ENCODE measurements around the gene CELF3.
"Not testable (repeated sequence)": the region's sequence is repeated elsewhere in the genome, so short reads cannot be mapped to it uniquely, and the experiment has no call there.

Gene CELF3

DNA sequence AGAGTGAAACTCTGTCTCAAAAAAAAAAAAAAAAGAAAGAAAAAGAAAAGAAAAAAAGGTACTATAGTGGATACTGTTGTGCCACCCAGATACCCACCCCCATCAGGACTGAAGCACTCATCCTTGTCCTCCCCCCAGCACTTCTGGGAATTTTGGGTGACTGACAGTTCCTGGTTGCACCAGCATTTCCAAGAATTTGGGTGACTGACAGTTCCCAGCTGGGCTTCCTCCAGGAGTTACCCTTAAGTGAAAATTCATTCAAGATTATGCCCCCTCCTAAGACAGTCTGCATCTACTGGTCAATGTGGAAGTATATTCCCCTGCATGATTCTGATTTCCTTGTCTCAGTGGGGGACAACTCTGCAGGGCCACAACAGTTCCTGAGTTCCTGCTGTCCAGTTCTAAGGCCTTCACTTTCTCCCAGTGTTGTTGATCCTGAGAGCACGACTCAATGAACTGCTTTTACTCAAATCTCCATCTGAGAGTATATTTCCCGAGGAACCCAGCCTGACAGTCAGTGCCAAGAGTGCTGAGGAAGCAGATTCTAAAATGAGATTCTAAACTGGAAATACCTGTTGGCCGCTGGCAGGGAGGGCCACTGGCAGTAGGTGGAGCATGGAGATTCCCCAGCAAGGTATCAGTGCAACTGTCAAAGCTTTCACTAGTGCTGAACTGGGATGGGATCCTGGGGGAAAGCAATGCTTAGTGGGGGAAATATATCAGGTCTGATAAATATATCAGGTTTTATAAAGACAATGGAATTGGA is 23.2 kb upstream of the CELF3 start:
- no peak overlapping the region for H3K18ac ChIP-seq (ENCODE audit: low read depth in 1 of 2, low read length in 2 of 2)
- no peak overlapping the region for H3K27ac ChIP-seq (ENCODE audit: low read length, poor library complexity, severe bottlenecking)
- no peak overlapping the region for H2BK12ac ChIP-seq (ENCODE audit: low read length in 2 of 2)
- H3K9me3 ChIP-seq (ENCODE audit: control insufficient read depth, low read length) = peaks cover 6% of the 10 kb centered on the region
- H2BK15ac ChIP-seq (ENCODE audit: low read depth, poor library complexity, severe bottlenecking) = no peak overlapping the region
- H3K4me1 ChIP-seq (ENCODE audit: control insufficient read depth, insufficient read depth, low read depth, low read length) = no peaks in the 10 kb centered on the region
- H3K9ac ChIP-seq (ENCODE audit: low read length) = no peak overlapping the region
- H2BK120ac ChIP-seq (ENCODE audit: low read depth, low read length) = no peak overlapping the region
- no peak for DNase-seq
- no peak overlapping the region for H4K91ac ChIP-seq (ENCODE audit: low read length)
- H3K79me1 ChIP-seq (replicated peaks; ENCODE audit: low read length, poor library complexity, severe bottlenecking) = no peaks in the 10 kb centered on the region
- 75% methylated on average over 3 of the region's 3 CpGs for WGBS
- no peak overlapping the region for H3K14ac ChIP-seq (ENCODE audit: low read length in 2 of 2)
- no peak overlapping the region for H2BK5ac ChIP-seq (ENCODE audit: low read depth, low read length, poor library complexity, severe bottlenecking)
- no peaks in the 10 kb centered on the region for H3K36me3 ChIP-seq (ENCODE audit: control insufficient read depth in 1 of 2, insufficient read depth in 2 of 2, low read depth in 1 of 2, low read length in 2 of 2)
- peaks cover 0 to 17% of the 10 kb centered on the region in 2 experiments for H3K27me3 ChIP-seq (ENCODE audit: control insufficient read depth in 1 of 2, insufficient read depth in 1 of 2, low read length in 2 of 2)
- no peak overlapping the region for H4K8ac ChIP-seq (ENCODE audit: low read length)
- H3K4me2 ChIP-seq (ENCODE audit: low read length, poor library complexity, severe bottlenecking) = no peak overlapping the region
- no peak overlapping the region for H3K23ac ChIP-seq (ENCODE audit: low read length in 2 of 2)
- no peak overlapping the region for H2AFZ ChIP-seq (ENCODE audit: low read depth, low read length)
- H2AK5ac ChIP-seq (ENCODE audit: low read length, severe bottlenecking) = no peak overlapping the region
- H3K4ac ChIP-seq (ENCODE audit: low read depth in 1 of 2, low read length in 2 of 2) = no peak overlapping the region
- no peak overlapping the region for H3K4me3 ChIP-seq (ENCODE audit: insufficient read depth in 1 of 2, low read depth in 1 of 2, low read length in 2 of 2)

DNA sequence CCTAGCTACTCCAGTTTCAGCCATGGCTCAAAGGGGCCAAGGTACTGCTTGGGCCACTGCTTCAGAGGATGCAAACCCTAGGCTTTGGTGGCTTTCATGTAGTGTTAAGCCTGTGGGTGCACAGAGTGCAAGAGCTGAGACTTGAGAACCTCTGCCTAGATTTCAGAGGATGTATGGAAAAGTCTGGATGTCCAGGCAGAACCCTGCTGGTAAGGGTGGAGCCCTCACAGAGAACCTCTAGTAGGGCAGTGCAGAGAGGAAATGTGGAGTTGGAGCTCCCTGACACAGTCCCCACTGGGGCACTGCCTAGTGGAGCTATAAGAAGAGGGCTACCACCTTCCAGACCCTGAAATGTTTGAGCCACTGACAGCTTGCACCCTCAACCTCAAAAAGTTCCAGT is 20.9 kb upstream of the CELF3 start:
- peaks cover 6% of the 10 kb centered on the region for H3K9me3 ChIP-seq (ENCODE audit: control insufficient read depth, low read length)
- no peak overlapping the region for H4K8ac ChIP-seq (ENCODE audit: low read length)
- no peak overlapping the region for H2BK15ac ChIP-seq (ENCODE audit: low read depth, poor library complexity, severe bottlenecking)
- no peak overlapping the region for H3K9ac ChIP-seq (ENCODE audit: low read length)
- no peak overlapping the region for H3K18ac ChIP-seq (ENCODE audit: low read depth in 1 of 2, low read length in 2 of 2)
- DNase-seq = no peak
- no peak overlapping the region for H2AFZ ChIP-seq (ENCODE audit: low read depth, low read length)
- peaks cover 4 to 17% of the 10 kb centered on the region in 2 experiments for H3K27me3 ChIP-seq (ENCODE audit: control insufficient read depth in 1 of 2, insufficient read depth in 1 of 2, low read length in 2 of 2)
- no peaks in the 10 kb centered on the region for H3K4me1 ChIP-seq (ENCODE audit: control insufficient read depth, insufficient read depth, low read depth, low read length)
- H2BK12ac ChIP-seq (ENCODE audit: low read length in 2 of 2) = no peak overlapping the region
- no peak overlapping the region for H2BK5ac ChIP-seq (ENCODE audit: low read depth, low read length, poor library complexity, severe bottlenecking)
- no peaks in the 10 kb centered on the region for H3K36me3 ChIP-seq (ENCODE audit: control insufficient read depth in 1 of 2, insufficient read depth in 2 of 2, low read depth in 1 of 2, low read length in 2 of 2)
- H3K4ac ChIP-seq (ENCODE audit: low read depth in 1 of 2, low read length in 2 of 2) = no peak overlapping the region
- no peaks in the 10 kb centered on the region for H3K79me1 ChIP-seq (replicated peaks; ENCODE audit: low read length, poor library complexity, severe bottlenecking)
- no peak overlapping the region for H2BK120ac ChIP-seq (ENCODE audit: low read depth, low read length)
- H3K14ac ChIP-seq (ENCODE audit: low read length in 2 of 2) = no peak overlapping the region
- no peak overlapping the region for H4K91ac ChIP-seq (ENCODE audit: low read length)
- H2AK5ac ChIP-seq (ENCODE audit: low read length, severe bottlenecking) = no peak overlapping the region
- H3K4me3 ChIP-seq (ENCODE audit: insufficient read depth in 1 of 2, low read depth in 1 of 2, low read length in 2 of 2) = no peak overlapping the region
- H3K27ac ChIP-seq (ENCODE audit: low read length, poor library complexity, severe bottlenecking) = no peak overlapping the region
- no peak overlapping the region for H3K23ac ChIP-seq (ENCODE audit: low read length in 2 of 2)
- H3K4me2 ChIP-seq (ENCODE audit: low read length, poor library complexity, severe bottlenecking) = no peak overlapping the region

DNA sequence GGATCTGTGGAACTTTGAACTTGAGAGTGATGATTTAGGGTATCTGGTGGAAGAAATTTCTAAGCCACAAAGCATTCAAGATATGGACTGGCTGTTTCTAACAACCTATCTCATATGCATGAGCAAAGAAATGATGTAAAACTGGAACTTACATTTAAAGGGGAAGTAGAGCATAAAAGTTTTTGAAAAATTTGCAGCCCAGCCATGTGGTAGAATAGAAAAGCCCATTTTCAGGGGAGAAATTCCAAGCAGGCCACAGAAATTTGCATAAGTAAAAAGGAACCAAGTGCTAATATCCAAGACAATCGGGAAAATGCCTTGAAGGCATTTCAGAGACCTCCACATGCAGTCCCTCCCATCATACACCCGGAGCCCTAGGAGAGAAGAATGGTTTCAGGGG is 20.4 kb upstream of the CELF3 start:
- no peak overlapping the region for H2BK12ac ChIP-seq (ENCODE audit: low read length in 2 of 2)
- no peaks in the 10 kb centered on the region for H3K79me1 ChIP-seq (replicated peaks; ENCODE audit: low read length, poor library complexity, severe bottlenecking)
- peaks cover 9 to 13% of the 10 kb centered on the region in 2 experiments for H3K27me3 ChIP-seq (ENCODE audit: control insufficient read depth in 1 of 2, insufficient read depth in 1 of 2, low read length in 2 of 2)
- H3K23ac ChIP-seq (ENCODE audit: low read length in 2 of 2) = no peak overlapping the region
- H3K36me3 ChIP-seq (ENCODE audit: control insufficient read depth in 1 of 2, insufficient read depth in 2 of 2, low read depth in 1 of 2, low read length in 2 of 2) = no peaks in the 10 kb centered on the region
- H3K27ac ChIP-seq (ENCODE audit: low read length, poor library complexity, severe bottlenecking) = no peak overlapping the region
- no peak overlapping the region for H3K18ac ChIP-seq (ENCODE audit: low read depth in 1 of 2, low read length in 2 of 2)
- 62% methylated on average over 2 of the region's 2 CpGs for WGBS
- no peak overlapping the region for H2AFZ ChIP-seq (ENCODE audit: low read depth, low read length)
- H3K4me2 ChIP-seq (ENCODE audit: low read length, poor library complexity, severe bottlenecking) = no peak overlapping the region
- H3K14ac ChIP-seq (ENCODE audit: low read length in 2 of 2) = no peak overlapping the region
- no peak overlapping the region for H2AK5ac ChIP-seq (ENCODE audit: low read length, severe bottlenecking)
- no peak overlapping the region for H3K4ac ChIP-seq (ENCODE audit: low read depth in 1 of 2, low read length in 2 of 2)
- H2BK5ac ChIP-seq (ENCODE audit: low read depth, low read length, poor library complexity, severe bottlenecking) = no peak overlapping the region
- no peak for DNase-seq
- no peak overlapping the region for H4K91ac ChIP-seq (ENCODE audit: low read length)
- H2BK15ac ChIP-seq (ENCODE audit: low read depth, poor library complexity, severe bottlenecking) = no peak overlapping the region
- H3K4me1 ChIP-seq (ENCODE audit: control insufficient read depth, insufficient read depth, low read depth, low read length) = no peaks in the 10 kb centered on the region
- no peak overlapping the region for H3K9ac ChIP-seq (ENCODE audit: low read length)
- H3K9me3 ChIP-seq (ENCODE audit: control insufficient read depth, low read length) = peaks cover 6% of the 10 kb centered on the region
- H4K8ac ChIP-seq (ENCODE audit: low read length) = no peak overlapping the region
- no peak overlapping the region for H2BK120ac ChIP-seq (ENCODE audit: low read depth, low read length)
- no peak overlapping the region for H3K4me3 ChIP-seq (ENCODE audit: insufficient read depth in 1 of 2, low read depth in 1 of 2, low read length in 2 of 2)

DNA sequence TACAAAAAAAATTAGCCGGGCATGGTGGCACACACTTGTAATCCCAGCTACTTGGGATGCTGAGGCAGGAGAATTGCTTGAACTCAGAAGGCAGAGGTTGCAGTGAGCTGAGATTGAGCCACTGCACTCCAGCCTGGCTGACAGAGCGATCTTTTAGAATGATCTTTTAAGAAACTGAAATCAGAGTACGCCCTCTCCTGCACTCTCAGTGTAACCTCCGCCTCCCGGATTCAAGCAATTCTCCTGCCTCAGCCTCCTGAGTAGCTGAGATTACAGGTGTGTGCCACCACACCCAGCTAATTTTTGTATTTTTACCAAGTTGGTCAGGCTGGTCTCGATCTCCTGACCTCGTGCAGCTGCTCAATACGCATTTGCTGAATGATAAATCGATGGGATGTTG is 17.4 kb upstream of the CELF3 start:
- H3K23ac ChIP-seq (ENCODE audit: low read length in 2 of 2); H3K36me3 ChIP-seq (ENCODE audit: control insufficient read depth in 1 of 2, insufficient read depth in 2 of 2, low read depth in 1 of 2, low read length in 2 of 2); H3K14ac ChIP-seq (ENCODE audit: low read length in 2 of 2); H2BK120ac ChIP-seq (ENCODE audit: low read depth, low read length); H3K18ac ChIP-seq (ENCODE audit: low read depth in 1 of 2, low read length in 2 of 2); H3K9ac ChIP-seq (ENCODE audit: low read length); H2AFZ ChIP-seq (ENCODE audit: low read depth, low read length); H3K4me2 ChIP-seq (ENCODE audit: low read length, poor library complexity, severe bottlenecking); H2BK5ac ChIP-seq (ENCODE audit: low read depth, low read length, poor library complexity, severe bottlenecking); H3K4me1 ChIP-seq (ENCODE audit: control insufficient read depth, insufficient read depth, low read depth, low read length); H4K91ac ChIP-seq (ENCODE audit: low read length); H3K27ac ChIP-seq (ENCODE audit: low read length, poor library complexity, severe bottlenecking); H3K9me3 ChIP-seq (ENCODE audit: control insufficient read depth, low read length); DNase-seq; H3K4ac ChIP-seq (ENCODE audit: low read depth in 1 of 2, low read length in 2 of 2); H2BK12ac ChIP-seq (ENCODE audit: low read length in 2 of 2); H2AK5ac ChIP-seq (ENCODE audit: low read length, severe bottlenecking); H2BK15ac ChIP-seq (ENCODE audit: low read depth, poor library complexity, severe bottlenecking); H3K4me3 ChIP-seq (ENCODE audit: insufficient read depth in 1 of 2, low read depth in 1 of 2, low read length in 2 of 2); H4K8ac ChIP-seq (ENCODE audit: low read length); H3K79me1 ChIP-seq (replicated peaks; ENCODE audit: low read length, poor library complexity, severe bottlenecking): not testable (repeated sequence)
- peaks cover 0 to 28% of the 10 kb centered on the region in 2 experiments for H3K27me3 ChIP-seq (ENCODE audit: control insufficient read depth in 1 of 2, insufficient read depth in 1 of 2, low read length in 2 of 2)
- WGBS = 93% methylated on average over 9 of the region's 9 CpGs
